Measurements from ENCODE around the gene STPG2.

Gene STPG2

DNA sequence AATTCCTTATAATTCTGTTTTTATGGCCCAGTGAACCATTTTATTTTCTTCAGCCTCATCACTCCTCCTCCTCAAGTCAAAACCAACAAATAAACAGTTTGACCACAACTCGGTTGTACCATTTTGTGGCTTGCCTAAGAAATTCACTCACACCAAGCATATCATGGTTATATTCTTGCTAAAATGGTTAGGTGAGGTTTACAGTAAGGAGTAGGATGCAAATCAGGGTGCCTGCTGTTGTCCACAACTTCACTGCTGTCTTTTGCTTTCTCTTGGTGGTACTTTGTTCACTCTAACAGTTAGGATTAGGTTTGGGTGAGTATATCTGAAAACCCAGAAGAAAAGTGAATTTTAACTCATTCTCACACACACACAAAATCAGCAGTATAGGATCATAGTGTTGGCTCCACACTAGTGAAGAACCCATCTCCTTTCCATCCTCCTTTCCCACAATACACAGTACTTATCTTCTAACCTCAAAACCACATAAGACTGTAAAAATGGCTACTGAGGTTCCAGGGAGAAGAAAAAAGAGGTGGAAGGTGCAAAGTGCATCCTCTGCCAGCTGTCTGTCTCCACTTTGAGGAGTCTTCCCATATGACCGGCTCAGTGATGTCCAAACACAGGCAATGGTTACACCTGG, 368.8 kb downstream of the STPG2 start:
- H3K4me3 ChIP-seq (ENCODE audit: low read depth, low read length), result no peak overlapping the region
- TF ChIP-seq, protein P1, sequence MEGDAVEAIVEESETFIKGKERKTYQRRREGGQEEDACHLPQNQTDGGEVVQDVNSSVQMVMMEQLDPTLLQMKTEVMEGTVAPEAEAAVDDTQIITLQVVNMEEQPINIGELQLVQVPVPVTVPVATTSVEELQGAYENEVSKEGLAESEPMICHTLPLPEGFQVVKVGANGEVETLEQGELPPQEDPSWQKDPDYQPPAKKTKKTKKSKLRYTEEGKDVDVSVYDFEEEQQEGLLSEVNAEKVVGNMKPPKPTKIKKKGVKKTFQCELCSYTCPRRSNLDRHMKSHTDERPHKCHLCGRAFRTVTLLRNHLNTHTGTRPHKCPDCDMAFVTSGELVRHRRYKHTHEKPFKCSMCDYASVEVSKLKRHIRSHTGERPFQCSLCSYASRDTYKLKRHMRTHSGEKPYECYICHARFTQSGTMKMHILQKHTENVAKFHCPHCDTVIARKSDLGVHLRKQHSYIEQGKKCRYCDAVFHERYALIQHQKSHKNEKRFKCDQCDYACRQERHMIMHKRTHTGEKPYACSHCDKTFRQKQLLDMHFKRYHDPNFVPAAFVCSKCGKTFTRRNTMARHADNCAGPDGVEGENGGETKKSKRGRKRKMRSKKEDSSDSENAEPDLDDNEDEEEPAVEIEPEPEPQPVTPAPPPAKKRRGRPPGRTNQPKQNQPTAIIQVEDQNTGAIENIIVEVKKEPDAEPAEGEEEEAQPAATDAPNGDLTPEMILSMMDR (IDR thresholded peaks at IDR 0.05; ENCODE audit: borderline replicate concordance, insufficient read depth, low read depth, low read length), result no peak

DNA sequence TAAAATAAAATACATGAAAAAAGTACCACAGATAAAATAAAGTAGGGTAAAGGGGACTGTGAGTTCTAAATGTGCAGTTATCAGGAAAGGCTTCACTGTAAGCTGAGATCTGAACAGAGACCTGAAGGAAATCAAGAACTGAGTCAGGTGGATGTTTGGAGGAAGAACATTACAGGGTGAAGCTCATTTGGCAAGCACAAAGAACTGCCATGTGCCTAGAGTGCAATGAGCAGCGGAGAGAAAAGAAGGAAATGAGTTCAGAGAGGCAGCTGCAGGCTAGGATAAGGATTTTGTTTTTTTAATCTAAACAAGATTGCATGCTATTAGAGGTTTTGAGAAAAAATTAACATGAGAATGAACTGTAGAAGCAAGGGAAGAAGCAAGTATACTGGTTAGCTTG, 373.1 kb downstream of the STPG2 start:
- TF ChIP-seq, protein P1 (IDR thresholded peaks at IDR 0.05; ENCODE audit: borderline replicate concordance, insufficient read depth, low read depth, low read length), result no peak
- no peak overlapping the region for H3K4me3 ChIP-seq (ENCODE audit: low read depth, low read length)

DNA sequence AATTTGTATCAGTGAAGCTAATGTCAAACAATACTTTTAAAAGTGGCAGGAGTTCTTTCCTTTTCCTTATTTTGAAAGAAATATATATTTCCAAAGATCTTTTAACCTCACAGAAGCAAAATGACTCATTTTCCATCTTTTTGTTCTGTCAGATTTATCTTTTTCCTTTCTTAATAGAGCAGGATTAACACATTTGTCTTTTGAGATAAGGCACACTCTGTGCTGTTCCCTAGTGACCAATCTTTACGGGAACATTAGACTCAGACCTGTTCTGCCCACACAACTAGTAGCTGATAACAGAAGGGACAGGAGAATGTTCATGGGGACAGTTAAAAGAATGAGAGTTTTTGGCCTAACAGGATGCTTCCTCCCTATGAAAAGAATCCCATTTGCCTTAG, 381.2 kb downstream of the STPG2 start:
- H3K4me3 ChIP-seq (ENCODE audit: low read depth, low read length), result no peak overlapping the region
- TF ChIP-seq, protein P1 (IDR thresholded peaks at IDR 0.05; ENCODE audit: borderline replicate concordance, insufficient read depth, low read depth, low read length), result no peak

DNA sequence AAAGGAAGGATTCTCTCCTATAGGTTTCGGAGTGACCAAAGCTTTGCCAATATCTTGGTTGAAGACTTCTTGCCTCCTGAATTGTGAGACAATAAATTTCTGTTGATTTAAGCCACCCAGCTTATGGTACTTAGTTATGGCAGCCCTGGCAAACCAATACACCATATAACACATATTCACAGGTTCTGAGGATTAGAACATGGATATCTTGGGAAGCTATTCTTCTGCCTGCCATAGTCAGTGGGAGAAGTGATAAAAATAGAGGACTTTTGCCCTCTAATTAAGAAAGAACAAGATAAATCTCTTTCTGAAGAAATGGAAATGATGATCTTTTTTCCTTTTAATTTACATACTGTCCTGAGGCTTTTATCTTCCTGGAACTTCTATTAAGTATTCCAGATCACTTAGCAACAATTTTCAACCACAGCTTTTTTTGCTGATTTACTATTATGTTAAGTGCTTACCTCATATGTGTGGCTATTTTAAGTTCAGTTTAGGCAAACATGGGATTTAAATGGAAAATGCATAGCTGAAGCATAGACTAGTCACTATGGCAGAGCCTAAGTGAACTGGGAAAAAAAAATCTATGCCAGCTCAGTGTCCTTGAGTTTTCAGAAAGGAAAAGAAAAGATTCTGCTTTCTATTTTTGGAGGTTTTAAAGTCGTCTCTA, 381.7 kb downstream of the STPG2 start:
- TF ChIP-seq, protein P1 (IDR thresholded peaks at IDR 0.05; ENCODE audit: borderline replicate concordance, insufficient read depth, low read depth, low read length), result no peak
- H3K4me3 ChIP-seq (ENCODE audit: low read depth, low read length), result no peak overlapping the region

DNA sequence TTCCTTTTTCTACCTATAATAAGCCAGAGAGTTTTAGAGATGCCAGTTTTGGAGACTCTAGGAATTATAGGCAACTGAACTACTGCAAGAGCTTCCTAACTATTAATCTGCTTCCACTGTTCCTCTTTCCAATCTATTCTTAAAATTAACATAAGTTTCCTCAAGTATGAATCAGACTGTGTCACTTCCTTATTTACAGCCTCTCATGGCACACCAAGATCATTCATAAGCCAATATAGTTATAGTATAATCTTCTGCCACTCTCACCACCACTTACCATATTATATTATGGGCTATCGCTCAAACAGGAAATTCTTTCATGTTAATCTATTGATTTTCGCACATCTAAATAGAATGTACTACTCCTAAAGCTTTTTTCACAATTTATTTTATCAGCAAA, 383.5 kb downstream of the STPG2 start:
- H3K4me3 ChIP-seq (ENCODE audit: low read depth, low read length), result no peak overlapping the region
- TF ChIP-seq, protein P1 (IDR thresholded peaks at IDR 0.05; ENCODE audit: borderline replicate concordance, insufficient read depth, low read depth, low read length), result no peak

DNA sequence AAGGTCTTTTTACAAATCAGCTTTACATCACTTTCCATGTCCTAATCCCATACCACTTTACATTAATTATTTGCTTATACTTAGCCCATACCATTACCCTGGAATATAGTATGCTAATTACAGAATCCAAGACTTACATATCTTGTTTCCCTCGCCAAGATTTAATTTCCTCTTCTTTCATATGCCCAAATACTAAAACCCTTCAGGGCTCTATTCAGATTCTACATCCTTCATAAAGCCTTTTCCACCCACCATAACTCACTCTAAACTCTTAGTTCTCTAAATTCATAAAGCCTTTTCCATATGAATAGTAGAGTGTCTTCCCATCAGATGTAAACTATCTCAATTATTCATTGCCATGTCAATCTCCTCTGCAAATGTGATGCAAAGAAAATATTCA, 390.7 kb downstream of the STPG2 start:
- TF ChIP-seq, protein P1 (IDR thresholded peaks at IDR 0.05; ENCODE audit: borderline replicate concordance, insufficient read depth, low read depth, low read length), result no peak
- no peak overlapping the region for H3K4me3 ChIP-seq (ENCODE audit: low read depth, low read length)

DNA sequence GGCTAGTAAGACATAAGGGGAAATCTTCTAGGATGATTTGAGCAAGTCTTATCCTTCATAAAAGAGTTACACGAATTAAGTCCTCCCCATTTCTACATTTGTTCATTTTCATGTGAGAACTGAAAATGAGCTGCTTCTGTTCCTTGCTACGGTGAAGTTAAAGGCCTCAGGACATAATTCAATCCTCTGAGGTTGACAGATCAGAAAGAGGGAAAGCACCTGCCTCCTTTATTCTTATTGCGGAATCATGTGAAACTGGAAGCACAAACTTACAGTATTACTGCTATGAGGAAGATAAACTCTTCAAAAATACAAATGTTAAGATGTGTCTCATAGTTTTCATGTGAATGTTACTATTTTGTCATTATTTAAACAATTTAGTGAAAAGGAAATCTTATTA, 395.3 kb downstream of the STPG2 start:
- TF ChIP-seq, protein P1 (IDR thresholded peaks at IDR 0.05; ENCODE audit: borderline replicate concordance, insufficient read depth, low read depth, low read length), result no peak
- no peak overlapping the region for H3K4me3 ChIP-seq (ENCODE audit: low read depth, low read length)
